Measurements from ENCODE around the gene TMEM132A. TPM values are rescaled to one million over a fixed set of nuclear protein-coding genes. Genes with fewer than 3 reads are reported as not detected.
"Not testable (repeated sequence)": the region's sequence is repeated elsewhere in the genome, so short reads cannot be mapped to it uniquely, and the experiment has no call there.

TMEM132A gene
- total RNA-seq, 1 experiment from 2014 or later, result 54.4 TPM

DNA sequence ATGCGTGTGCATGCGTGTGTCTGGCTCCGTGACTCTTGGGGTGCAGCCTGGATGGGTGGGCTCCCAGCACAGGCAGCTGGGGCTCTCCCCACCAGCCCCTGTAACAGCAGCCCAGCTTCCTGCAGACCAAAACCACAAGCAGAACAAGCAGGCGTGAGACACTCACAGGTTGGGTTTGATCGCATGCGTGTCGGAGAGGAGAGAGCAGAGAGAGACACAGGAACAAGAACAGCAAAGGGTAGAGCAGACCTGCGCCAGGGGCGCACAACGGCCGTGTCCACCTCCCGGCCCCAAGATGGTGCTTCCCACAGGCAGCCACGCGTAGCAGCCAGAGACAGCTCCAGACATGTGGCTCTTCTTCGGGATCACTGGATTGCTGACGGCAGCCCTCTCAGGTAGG is 47.3 kb downstream of the TMEM132A start, which contains the start of gene CD6:
Gene CD6, plus strand, starts transcription at position 161 of the 400 bp plus-strand sequence. Its CDS starts 186 bp downstream, at position 347.
- Histone ChIP-seq H2AFZ (no peak within 1 kb of the TSS), H4K20me1 (ENCODE audit: insufficient read depth) (no peaks in the 10 kb centered on the region), H3K27me3 (ENCODE audit: insufficient read depth, low read depth) (peaks cover 14% of the 10 kb centered on the region), H3K4me2 (no peak within 1 kb of the TSS), H3F3A (ENCODE audit: insufficient read depth, low read depth) (no peaks in the 10 kb centered on the region), H3K36me3 (ENCODE audit: low read depth) (no peaks in the 10 kb centered on the region), H3K4me3 (no peak within 1 kb of the TSS), H3K27ac (no peak within 1 kb of the TSS), H3K9me2 (ENCODE audit: insufficient read depth) (no peaks in the 10 kb centered on the region), H3K4me1 (replicated peaks; ENCODE audit: insufficient read depth) (no peaks in the 10 kb centered on the region), H3K9me3 (ENCODE audit: insufficient read depth, low read depth) (no peaks in the 10 kb centered on the region; the same call in none of the 2 replicates), H3K79me2 (ENCODE audit: low read depth) (no peaks in the 10 kb centered on the region)
- ChIA-PET POLR2A (ENCODE audit: unreplicated experiment) (no interaction called here), CTCF (no interaction called here)
- intact Hi-C loops (cut with micrococcal nuclease; ENCODE audit: unreplicated experiment), result loop anchor here (2.0 kb wide), 1 partner anchor 47 kb away; the partner anchor contains the start of gene TMEM132A
- BruUV-seq (replicated peaks), result no TSS peak
- DNase-seq, result no peak
- no peak for TF ChIP-seq EZH2 (IDR thresholded peaks at IDR 0.05; ENCODE audit: low read depth)
- TF ChIP-seq, protein P1, sequence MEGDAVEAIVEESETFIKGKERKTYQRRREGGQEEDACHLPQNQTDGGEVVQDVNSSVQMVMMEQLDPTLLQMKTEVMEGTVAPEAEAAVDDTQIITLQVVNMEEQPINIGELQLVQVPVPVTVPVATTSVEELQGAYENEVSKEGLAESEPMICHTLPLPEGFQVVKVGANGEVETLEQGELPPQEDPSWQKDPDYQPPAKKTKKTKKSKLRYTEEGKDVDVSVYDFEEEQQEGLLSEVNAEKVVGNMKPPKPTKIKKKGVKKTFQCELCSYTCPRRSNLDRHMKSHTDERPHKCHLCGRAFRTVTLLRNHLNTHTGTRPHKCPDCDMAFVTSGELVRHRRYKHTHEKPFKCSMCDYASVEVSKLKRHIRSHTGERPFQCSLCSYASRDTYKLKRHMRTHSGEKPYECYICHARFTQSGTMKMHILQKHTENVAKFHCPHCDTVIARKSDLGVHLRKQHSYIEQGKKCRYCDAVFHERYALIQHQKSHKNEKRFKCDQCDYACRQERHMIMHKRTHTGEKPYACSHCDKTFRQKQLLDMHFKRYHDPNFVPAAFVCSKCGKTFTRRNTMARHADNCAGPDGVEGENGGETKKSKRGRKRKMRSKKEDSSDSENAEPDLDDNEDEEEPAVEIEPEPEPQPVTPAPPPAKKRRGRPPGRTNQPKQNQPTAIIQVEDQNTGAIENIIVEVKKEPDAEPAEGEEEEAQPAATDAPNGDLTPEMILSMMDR (conservative IDR thresholded peaks at IDR 0.05), result no peak

DNA sequence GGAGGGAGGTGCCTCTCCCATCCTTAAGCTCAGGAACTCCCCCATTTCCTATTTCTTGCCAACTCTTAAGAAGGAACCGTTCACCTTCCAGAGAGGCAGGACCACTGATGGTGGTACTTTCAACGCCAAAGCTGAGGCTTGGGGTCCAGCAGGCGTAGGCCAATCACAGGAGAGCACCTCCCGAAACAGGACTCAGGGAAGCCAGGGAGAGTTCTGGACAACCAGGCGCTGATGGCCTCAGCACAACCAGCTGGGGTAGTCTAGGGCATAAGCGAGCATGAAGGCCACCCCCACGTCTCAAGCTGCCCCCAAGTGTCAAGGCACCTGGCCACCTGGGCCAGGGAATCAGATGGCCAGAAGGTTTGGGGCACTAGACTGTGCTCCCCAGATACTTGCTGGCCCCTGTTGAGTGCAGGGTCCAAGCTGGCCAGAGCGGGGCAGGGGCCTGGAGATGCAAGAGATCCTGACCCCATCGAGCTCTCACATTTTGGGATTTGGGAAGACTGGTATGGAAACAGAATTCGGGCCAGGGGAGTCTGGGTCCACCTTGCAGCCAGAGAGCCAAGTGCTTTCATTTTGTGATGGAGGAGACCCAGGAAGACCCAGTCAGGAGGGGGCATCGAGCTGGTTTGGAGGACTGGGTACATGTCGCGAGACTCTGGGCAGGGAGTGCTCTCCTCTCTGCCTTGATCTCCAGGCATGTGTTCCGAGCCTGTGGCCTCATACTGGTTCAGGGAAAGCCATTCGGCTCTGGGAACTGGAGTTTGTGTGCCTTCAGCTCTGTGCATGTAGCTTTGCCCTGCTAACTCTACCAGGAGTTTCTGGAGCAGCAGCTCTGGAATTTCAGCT is 48.1 kb downstream of the TMEM132A start:
- no peak for TF ChIP-seq EZH2 (IDR thresholded peaks at IDR 0.05; ENCODE audit: low read depth)
- TF ChIP-seq, protein P1 (conservative IDR thresholded peaks at IDR 0.05), result no peak
- Histone ChIP-seq H3F3A (ENCODE audit: insufficient read depth, low read depth) (no peaks in the 10 kb centered on the region), H3K9me3 (ENCODE audit: insufficient read depth, low read depth) (no peaks in the 10 kb centered on the region; the same call in none of the 2 replicates), H3K27ac (no peak overlapping the region), H3K27me3 (ENCODE audit: insufficient read depth, low read depth) (peaks cover 14% of the 10 kb centered on the region), H3K4me1 (replicated peaks; ENCODE audit: insufficient read depth) (no peaks in the 10 kb centered on the region), H3K36me3 (ENCODE audit: low read depth) (no peaks in the 10 kb centered on the region), H3K9me2 (ENCODE audit: insufficient read depth) (no peaks in the 10 kb centered on the region), H3K79me2 (ENCODE audit: low read depth) (no peaks in the 10 kb centered on the region), H2AFZ (no peak overlapping the region), H3K4me2 (no peak overlapping the region), H3K4me3 (no peak overlapping the region), H4K20me1 (ENCODE audit: insufficient read depth) (no peaks in the 10 kb centered on the region)
- ChIA-PET POLR2A (ENCODE audit: unreplicated experiment) (no interaction called here), CTCF (interaction anchor here (0.8 kb wide), 1 partner anchor 167 kb away, joined by 5 read pairs; no protein-coding TSS in a partner anchor)
- no peak for DNase-seq
- no TSS peak for BruUV-seq (replicated peaks)
- intact Hi-C loops (cut with micrococcal nuclease; ENCODE audit: unreplicated experiment), result no loop called here

DNA sequence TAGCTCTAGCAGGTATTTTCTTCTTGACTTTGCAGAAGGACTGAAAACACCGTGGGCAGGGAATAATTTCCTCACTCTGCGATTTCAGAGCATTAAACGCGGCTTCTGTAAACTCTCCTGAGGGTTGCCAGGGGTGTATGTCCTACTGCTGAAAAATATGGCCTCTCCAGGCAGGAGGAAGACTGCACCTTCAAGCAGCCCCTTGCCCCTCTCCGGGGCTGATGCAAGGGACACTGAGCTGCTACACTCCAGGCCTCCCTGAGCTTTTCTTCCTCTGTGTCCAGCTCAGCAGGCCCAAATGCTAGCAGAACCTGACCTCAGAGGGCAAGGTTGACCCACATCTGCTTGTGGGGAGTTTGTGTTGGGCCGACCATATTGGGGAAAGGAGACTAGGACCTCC is 49.4 kb downstream of the TMEM132A start:
- no peak overlapping the region for H3K4me3 ChIP-seq
- H3K36me3 ChIP-seq (ENCODE audit: low read depth), result no peaks in the 10 kb centered on the region
- no peak for TF ChIP-seq EZH2 (IDR thresholded peaks at IDR 0.05; ENCODE audit: low read depth)
- TF ChIP-seq, protein P1 (conservative IDR thresholded peaks at IDR 0.05), result no peak
- no peaks in the 10 kb centered on the region for H3K9me3 ChIP-seq (ENCODE audit: insufficient read depth, low read depth)
- no peaks in the 10 kb centered on the region for H3K4me1 ChIP-seq (replicated peaks; ENCODE audit: insufficient read depth)
- ChIA-PET POLR2A (ENCODE audit: unreplicated experiment) (no interaction called here), CTCF (no interaction called here)
- intact Hi-C loops (cut with micrococcal nuclease; ENCODE audit: unreplicated experiment), result no loop called here
- H3K27me3 ChIP-seq (ENCODE audit: insufficient read depth, low read depth), result peaks cover 19% of the 10 kb centered on the region
- H4K20me1 ChIP-seq (ENCODE audit: insufficient read depth), result no peaks in the 10 kb centered on the region
- DNase-seq, result no peak
- no peaks in the 10 kb centered on the region for H3F3A ChIP-seq (ENCODE audit: insufficient read depth, low read depth)
- no peak overlapping the region for H3K27ac ChIP-seq
- no peaks in the 10 kb centered on the region for H3K9me2 ChIP-seq (ENCODE audit: insufficient read depth)
- BruUV-seq (replicated peaks), result no TSS peak
- no peaks in the 10 kb centered on the region for H3K79me2 ChIP-seq (ENCODE audit: low read depth)
- H2AFZ ChIP-seq, result no peak overlapping the region
- H3K4me2 ChIP-seq, result no peak overlapping the region

DNA sequence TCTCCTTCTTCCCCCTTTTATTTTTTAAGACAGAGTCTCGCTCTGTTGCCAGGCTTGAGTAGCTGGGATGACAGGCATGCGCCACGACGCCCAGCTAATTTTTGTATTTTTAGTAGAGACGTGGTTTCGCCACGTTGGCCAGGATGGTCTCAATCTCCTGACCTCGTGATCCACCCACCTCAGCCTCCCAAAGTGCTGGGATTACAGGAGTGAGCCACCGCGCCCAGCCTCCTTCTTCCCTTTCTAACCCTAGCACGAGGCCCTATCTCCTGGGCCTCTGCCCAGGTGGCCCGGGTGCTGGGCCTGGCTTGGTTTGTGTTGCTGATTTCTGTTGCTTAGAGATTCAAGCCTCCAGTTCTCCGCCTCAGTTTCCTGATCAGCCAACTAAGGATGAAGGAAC is 50.1 kb downstream of the TMEM132A start:
- H3K79me2 ChIP-seq (ENCODE audit: low read depth); POLR2A ChIA-PET (ENCODE audit: unreplicated experiment); H3K9me3 ChIP-seq (ENCODE audit: insufficient read depth, low read depth); H3F3A ChIP-seq (ENCODE audit: insufficient read depth, low read depth); H2AFZ ChIP-seq; H3K4me2 ChIP-seq; H3K36me3 ChIP-seq (ENCODE audit: low read depth); H4K20me1 ChIP-seq (ENCODE audit: insufficient read depth); H3K9me2 ChIP-seq (ENCODE audit: insufficient read depth); H3K4me3 ChIP-seq; BruUV-seq (replicated peaks); DNase-seq; H3K27ac ChIP-seq; CTCF ChIA-PET; intact Hi-C loops (cut with micrococcal nuclease; ENCODE audit: unreplicated experiment); H3K4me1 ChIP-seq (replicated peaks; ENCODE audit: insufficient read depth): not testable (repeated sequence)
- H3K27me3 ChIP-seq (ENCODE audit: insufficient read depth, low read depth), result peaks cover 20% of the 10 kb centered on the region

Measured in PC-9 (cell line).